Mesothelial cell of epicardium (in vitro differentiated cells): ENCODE data around the gene LEP. TPM values are rescaled to one million over a fixed set of nuclear protein-coding genes. Genes with fewer than 3 reads are reported as not detected.
"Not testable (repeated sequence)": the region's sequence is repeated elsewhere in the genome, so short reads cannot be mapped to it uniquely, and the experiment has no call there.

Source experiments
- DNase-seq, 2 experiments: peaks; one replicate each; pipeline ENCODE4 v3.0.0; 2021; ENCODE audit warnings: low spot score in 2 of 2; ENCODE audit not compliant: unreplicated experiment in 2 of 2
- H3K27ac Mint-ChIP-seq: 2 replicates; pipeline ENCODE4 v1.8.0; 2021; ENCODE audit warnings: mixed read lengths
- H3K27me3 Mint-ChIP-seq: 2 replicates; pipeline ENCODE4 v1.8.0; 2021; ENCODE audit warnings: low read depth, mixed read lengths
- H3K36me3 Mint-ChIP-seq: 2 replicates; pipeline ENCODE4 v1.8.0; 2021; ENCODE audit warnings: mixed read lengths
- H3K4me1 Mint-ChIP-seq: 2 replicates; pipeline ENCODE4 v1.8.0; 2021; ENCODE audit warnings: mixed read lengths
- H3K4me3 Mint-ChIP-seq: 2 replicates; pipeline ENCODE4 v1.8.0; 2021; ENCODE audit warnings: mild to moderate bottlenecking, moderate library complexity, mixed read lengths
- H3K9me3 Mint-ChIP-seq: 2 replicates; pipeline ENCODE4 v1.8.0; 2021; ENCODE audit warnings: mixed read lengths
- total RNA-seq: library from RNA; stranded (reverse); gene quantifications from 3 replicates; pipeline ENCODE4 v1.2.1, GENCODE V29; 2021
- TF ChIP-seq, protein P1 (sequence below): fragments of 200-600 bp; sonication (generic); IDR thresholded peaks from one replicate; pipeline ENCODE4 v1.5.0; 2021; ENCODE audit warnings: antibody characterized with exemption; ENCODE audit not compliant: unreplicated experiment

The LEP gene
- total RNA-seq, 1 donor from 2014 or later = not detected

GRCh38 chr7:128231677-128232076 is 9.4 kb upstream of the LEP start:
- H3K27me3 Mint-ChIP-seq = peaks cover 38% of the 10 kb centered on the region
- no peaks in the 10 kb centered on the region for H3K36me3 Mint-ChIP-seq
- no peak for DNase-seq
- no peak overlapping the region for H3K27ac Mint-ChIP-seq
- H3K9me3 Mint-ChIP-seq = no peaks in the 10 kb centered on the region
- no peaks in the 10 kb centered on the region for H3K4me1 Mint-ChIP-seq
- H3K4me3 Mint-ChIP-seq = no peak overlapping the region
- TF ChIP-seq, protein P1, sequence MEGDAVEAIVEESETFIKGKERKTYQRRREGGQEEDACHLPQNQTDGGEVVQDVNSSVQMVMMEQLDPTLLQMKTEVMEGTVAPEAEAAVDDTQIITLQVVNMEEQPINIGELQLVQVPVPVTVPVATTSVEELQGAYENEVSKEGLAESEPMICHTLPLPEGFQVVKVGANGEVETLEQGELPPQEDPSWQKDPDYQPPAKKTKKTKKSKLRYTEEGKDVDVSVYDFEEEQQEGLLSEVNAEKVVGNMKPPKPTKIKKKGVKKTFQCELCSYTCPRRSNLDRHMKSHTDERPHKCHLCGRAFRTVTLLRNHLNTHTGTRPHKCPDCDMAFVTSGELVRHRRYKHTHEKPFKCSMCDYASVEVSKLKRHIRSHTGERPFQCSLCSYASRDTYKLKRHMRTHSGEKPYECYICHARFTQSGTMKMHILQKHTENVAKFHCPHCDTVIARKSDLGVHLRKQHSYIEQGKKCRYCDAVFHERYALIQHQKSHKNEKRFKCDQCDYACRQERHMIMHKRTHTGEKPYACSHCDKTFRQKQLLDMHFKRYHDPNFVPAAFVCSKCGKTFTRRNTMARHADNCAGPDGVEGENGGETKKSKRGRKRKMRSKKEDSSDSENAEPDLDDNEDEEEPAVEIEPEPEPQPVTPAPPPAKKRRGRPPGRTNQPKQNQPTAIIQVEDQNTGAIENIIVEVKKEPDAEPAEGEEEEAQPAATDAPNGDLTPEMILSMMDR = no peak

GRCh38 chr7:128233471-128233870 is 7.6 kb upstream of the LEP start:
- peaks cover 6% of the 10 kb centered on the region for H3K9me3 Mint-ChIP-seq
- no peaks in the 10 kb centered on the region for H3K4me1 Mint-ChIP-seq
- DNase-seq = no peak
- TF ChIP-seq, protein P1 = no peak
- H3K36me3 Mint-ChIP-seq = no peaks in the 10 kb centered on the region
- H3K27ac Mint-ChIP-seq = no peak overlapping the region
- H3K4me3 Mint-ChIP-seq = no peak overlapping the region
- H3K27me3 Mint-ChIP-seq = peaks cover 23% of the 10 kb centered on the region

GRCh38 chr7:128234476-128235026 is 6.5 kb upstream of the LEP start:
- Mint-ChIP-seq H3K27me3 (peaks cover 23% of the 10 kb centered on the region), H3K9me3 (peaks cover 15% of the 10 kb centered on the region), H3K4me1 (no peaks in the 10 kb centered on the region), H3K36me3 (no peaks in the 10 kb centered on the region), H3K4me3 (no peak overlapping the region), H3K27ac (no peak overlapping the region)
- DNase-seq = no peak
- TF ChIP-seq, protein P1 = no peak

DNA sequence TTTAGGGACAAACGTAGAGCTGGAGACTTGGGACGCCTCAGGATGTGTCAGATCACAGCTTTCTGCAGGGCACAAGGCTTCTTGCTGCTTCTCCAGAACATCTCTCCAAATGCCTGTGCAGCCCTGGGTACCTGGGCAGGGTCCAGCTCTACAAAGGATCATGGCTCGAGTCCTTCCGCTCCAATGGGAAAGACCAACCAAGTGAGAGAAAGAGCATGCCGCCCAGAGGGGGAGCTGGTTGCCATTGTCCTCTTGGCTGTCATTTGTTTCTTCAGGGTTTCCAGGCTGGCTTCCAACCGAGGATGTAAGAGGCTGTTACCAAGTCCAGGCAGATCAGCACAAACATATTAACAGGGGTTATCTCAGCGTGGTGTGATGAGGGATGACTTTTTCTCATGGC is 5.6 kb upstream of the LEP start:
- H3K36me3 Mint-ChIP-seq = no peaks in the 10 kb centered on the region
- no peak overlapping the region for H3K4me3 Mint-ChIP-seq
- H3K9me3 Mint-ChIP-seq = peaks cover 15% of the 10 kb centered on the region
- no peaks in the 10 kb centered on the region for H3K4me1 Mint-ChIP-seq
- H3K27ac Mint-ChIP-seq = no peak overlapping the region
- TF ChIP-seq, protein P1 = no peak
- peaks cover 19% of the 10 kb centered on the region for H3K27me3 Mint-ChIP-seq
- no peak for DNase-seq

- no peak overlapping the region for H3K27ac Mint-ChIP-seq
- H3K27me3 Mint-ChIP-seq = peaks cover 19% of the 10 kb centered on the region
- H3K36me3 Mint-ChIP-seq = no peaks in the 10 kb centered on the region
- TF ChIP-seq, protein P1 = no peak
- H3K4me3 Mint-ChIP-seq = no peak overlapping the region
- no peak for DNase-seq
- no peaks in the 10 kb centered on the region for H3K4me1 Mint-ChIP-seq
- peaks cover 15% of the 10 kb centered on the region for H3K9me3 Mint-ChIP-seq
Measured at GRCh38 chr7:128236924-128237586, 4.0 kb upstream of the LEP start.

DNA sequence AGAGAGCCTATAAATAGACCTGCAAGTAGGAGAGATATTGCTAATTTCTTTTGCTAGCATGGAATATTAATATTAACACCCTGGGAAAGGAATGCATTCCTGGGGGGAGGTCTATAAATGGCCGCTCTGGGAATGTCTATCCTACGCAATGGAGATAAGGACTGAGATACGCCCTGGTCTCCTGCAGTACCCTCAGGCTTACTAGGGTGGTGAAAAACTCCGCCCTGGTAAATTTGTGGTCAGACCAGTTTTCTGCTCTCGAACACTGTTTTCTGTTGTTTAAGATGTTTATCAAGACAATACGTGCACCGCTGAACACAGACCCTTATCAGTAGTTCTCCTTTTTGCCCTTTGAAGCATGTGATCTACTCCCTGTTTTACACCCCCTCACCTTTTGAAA is 1.9 kb upstream of the LEP start:
- DNase-seq, H3K4me1 Mint-ChIP-seq, H3K27me3 Mint-ChIP-seq, H3K36me3 Mint-ChIP-seq, H3K4me3 Mint-ChIP-seq, H3K27ac Mint-ChIP-seq: not testable (repeated sequence)
- H3K9me3 Mint-ChIP-seq = peaks cover 15% of the 10 kb centered on the region
